ENCODE results near the gene FAM169A.
"Not testable (repeated sequence)": the region's sequence is repeated elsewhere in the genome, so short reads cannot be mapped to it uniquely, and the experiment has no call there.

- TF ChIP-seq, protein P1, sequence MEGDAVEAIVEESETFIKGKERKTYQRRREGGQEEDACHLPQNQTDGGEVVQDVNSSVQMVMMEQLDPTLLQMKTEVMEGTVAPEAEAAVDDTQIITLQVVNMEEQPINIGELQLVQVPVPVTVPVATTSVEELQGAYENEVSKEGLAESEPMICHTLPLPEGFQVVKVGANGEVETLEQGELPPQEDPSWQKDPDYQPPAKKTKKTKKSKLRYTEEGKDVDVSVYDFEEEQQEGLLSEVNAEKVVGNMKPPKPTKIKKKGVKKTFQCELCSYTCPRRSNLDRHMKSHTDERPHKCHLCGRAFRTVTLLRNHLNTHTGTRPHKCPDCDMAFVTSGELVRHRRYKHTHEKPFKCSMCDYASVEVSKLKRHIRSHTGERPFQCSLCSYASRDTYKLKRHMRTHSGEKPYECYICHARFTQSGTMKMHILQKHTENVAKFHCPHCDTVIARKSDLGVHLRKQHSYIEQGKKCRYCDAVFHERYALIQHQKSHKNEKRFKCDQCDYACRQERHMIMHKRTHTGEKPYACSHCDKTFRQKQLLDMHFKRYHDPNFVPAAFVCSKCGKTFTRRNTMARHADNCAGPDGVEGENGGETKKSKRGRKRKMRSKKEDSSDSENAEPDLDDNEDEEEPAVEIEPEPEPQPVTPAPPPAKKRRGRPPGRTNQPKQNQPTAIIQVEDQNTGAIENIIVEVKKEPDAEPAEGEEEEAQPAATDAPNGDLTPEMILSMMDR (conservative IDR thresholded peaks at IDR 0.05; ENCODE audit: low read depth, low read length), result not testable (repeated sequence)
- TF ChIP-seq EZH2 (IDR thresholded peaks at IDR 0.05; ENCODE audit: low read length, unreplicated experiment), result not testable (repeated sequence)
These were observed 16.4 kb upstream of the FAM169A start for GRCh38 chr5:74882379-74883134.
